HG03097 (cell line): ENCODE data around the gene PNMA8C.

Experiments used
- ATAC-seq: cut with Tn5 transposase; IDR thresholded peaks from one replicate; pipeline ENCODE4 v1.9.1; 2021; ENCODE audit not compliant: unreplicated experiment, low FRiP score

The PNMA8C gene

DNA sequence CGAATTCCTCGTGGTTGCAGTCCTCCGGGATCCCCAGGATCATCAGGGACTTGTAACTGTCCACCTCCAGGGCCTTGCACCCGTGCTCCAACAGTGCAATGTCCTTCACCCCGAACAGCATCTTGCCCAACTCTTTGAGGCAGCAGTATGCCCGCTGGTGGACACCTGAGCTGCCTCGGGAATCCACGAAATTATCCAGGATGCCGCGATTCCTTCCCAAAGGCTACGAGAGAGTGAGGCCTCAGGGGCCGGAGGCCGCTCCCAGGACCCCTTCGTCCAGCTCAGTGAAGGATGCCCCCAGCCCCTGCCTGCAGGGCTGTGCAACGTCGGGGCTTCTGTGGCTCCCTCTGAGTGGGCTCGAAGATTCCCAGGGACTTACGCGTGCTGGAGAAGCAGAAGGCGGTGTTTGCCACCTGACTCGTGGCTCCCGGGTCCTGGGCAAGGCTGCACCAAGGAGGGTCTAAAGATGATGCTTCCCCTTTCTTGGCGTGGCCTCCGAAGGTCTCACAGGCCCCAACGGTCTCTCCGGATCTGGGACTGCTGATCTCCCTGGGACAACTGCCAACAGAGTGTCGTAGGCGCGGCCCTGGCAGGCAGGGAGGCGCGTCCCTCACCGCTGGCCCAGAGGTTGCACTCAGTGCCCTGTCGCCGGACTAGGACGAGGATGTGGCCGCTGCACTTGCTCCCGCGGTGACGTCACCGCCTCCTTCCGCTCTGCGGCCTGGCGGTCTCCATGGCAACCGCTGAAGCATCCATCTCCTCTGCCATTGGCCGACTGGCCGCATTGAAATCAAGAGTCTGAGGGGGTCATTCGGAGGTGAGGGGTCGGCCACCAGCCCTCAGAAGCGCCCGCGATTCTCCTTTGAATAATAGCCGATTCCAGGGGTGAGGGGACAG lies at the start of gene PNMA8C:
Gene PNMA8C, minus strand, starts transcription at position 698 of the 897 bp plus-strand sequence. Its CDS starts 577 bp downstream, at position 121.
- no peak for ATAC-seq

DNA sequence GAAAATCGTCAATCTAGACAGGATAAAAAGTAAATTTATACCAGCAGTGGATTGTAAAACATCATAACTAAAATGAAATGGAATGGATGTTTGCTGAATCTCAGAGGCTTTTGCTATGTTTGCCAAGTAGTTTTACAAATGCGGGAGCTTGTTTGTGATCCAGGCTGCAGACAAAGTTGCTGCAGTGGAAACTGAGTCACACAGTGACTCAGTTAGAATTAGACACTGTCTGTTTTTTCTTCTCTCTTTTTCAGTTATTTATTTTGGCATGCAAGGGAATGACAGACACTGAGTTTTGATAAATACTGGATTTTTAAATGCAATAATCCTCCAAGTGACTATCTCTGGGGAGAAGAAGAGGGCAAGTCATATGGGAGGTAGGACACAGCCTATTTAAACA lies 47.2 kb upstream of the PNMA8C start:
- no peak for ATAC-seq

DNA sequence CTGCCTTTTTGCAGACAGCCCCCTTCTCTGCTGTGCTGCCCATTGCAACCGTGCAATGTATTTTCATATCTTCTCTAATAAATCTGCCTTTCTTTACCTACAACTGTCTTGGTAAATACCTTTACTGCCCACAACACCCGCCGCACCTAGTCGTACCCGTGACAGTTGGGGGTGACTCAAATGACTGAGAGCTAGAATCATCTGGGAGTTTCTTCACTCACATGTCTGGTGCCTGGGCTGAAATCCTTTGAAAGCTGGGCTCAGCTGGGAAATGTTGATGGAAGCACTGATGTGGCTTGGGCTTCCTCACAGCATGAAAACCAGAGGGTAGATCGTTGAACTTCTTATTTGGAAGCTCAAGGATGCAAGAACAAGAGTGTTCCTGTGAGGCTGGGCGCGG lies 45.5 kb upstream of the PNMA8C start:
- no peak for ATAC-seq

DNA sequence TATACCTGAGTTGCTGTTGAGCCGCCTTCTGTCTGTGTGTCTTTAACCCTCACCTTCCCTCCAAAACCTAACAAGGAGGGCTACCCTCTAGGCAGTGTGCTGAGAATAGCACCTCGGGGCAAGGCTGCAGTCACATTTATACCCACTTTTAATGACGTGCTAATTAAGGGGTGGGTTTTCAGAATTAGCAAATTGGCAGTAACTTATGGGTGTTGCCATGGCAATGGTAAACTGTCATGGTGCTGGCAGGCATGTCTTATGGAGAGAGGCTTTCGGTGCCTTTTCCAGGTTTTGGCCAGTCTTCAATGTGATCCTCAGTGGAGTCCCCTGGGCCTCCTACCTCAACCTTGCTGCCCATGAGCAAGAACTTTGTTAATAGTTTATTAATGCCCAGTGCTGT lies 43.9 kb upstream of the PNMA8C start:
- ATAC-seq, result no peak

DNA sequence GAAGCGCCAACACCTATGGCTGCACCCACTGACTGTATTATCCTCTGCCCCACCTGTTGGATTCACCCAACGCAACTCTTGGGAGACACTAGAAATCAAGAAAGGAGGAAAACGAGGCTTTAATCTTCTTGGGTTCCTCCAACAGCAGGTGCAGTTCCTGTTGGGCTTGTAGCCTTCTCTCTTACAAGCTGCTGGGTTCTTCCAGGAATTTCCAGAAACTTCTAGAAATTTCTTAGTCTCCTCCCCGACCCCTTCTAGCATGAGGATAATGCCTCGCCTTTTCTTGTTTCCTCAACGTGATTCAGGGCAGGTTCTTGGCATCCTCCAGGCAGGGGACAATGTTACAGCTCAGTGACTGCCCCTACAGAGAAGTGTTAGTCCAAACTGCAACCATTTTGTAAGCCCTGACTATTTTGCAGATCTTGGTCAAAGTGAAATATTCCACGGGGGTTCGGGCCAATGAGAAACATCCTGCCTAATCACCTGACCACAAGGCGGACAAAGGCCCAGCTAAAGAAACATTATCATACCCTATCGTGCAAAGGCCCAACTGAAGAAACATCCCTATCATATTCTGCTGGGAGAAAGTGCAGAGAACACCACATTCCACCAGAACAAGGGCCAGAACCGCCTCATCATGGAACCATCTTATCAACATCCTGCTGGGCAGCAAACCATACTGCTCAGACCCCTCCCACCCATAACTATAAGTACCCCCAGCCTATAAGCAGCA lies 43.2 kb upstream of the PNMA8C start:
- ATAC-seq, result no peak

DNA sequence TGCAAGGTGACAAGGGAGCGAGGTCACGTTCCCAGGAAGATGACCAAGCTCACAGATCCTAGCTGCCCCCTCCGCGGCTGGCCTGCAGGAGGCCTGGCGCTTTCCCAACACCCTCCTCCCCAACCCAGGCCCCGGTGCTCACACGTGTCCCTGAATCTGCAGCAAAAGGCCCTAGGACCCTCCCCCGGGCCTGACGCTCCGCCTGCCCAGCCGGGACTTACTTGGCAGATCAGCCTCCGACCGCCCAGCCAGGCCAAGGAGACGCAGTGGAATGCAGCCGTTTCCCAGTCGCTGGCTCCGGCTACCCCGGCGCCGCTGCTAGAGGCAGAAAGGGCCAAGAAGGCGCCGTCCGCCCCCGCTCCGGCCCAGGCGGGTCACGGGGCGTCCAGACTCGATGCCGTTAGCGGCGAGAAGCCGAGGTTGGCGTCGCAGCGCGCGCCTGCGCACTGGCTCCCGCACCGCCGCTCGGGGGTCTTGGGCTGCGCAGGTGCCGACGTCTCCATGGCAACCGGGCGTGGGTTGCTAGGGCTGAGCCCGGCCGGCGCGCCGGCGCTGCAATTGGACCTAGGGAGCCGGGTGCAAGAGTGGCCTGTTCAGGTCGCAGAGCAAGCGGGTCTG lies 42.5 kb upstream of the PNMA8C start, which contains the start of gene PNMA8A:
Gene PNMA8A, minus strand, starts transcription at position 448 of the 618 bp plus-strand sequence. CDS start 528 bp downstream, outside the sequence.
- ATAC-seq, result no peak

DNA sequence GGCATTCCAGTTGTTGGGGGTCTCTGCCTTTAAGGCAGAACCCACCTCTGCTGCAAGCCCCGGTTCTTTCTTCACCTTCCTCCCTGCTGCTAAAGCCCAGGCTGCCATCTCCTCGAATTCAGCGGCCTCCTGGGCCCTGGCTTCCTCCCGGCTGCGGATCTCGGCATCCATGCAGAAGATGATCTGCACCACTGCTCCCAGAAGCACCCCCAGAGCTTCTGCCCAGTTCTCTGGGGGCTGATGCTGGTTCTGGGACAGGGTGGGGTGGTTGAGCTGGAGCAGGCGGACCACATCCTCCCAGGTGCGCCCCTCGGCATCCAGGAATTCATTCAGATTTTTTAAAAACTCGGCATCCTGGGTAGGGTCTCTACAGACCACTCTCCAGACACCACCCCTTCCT lies 41.6 kb upstream of the PNMA8C start:
- ATAC-seq, result no peak

DNA sequence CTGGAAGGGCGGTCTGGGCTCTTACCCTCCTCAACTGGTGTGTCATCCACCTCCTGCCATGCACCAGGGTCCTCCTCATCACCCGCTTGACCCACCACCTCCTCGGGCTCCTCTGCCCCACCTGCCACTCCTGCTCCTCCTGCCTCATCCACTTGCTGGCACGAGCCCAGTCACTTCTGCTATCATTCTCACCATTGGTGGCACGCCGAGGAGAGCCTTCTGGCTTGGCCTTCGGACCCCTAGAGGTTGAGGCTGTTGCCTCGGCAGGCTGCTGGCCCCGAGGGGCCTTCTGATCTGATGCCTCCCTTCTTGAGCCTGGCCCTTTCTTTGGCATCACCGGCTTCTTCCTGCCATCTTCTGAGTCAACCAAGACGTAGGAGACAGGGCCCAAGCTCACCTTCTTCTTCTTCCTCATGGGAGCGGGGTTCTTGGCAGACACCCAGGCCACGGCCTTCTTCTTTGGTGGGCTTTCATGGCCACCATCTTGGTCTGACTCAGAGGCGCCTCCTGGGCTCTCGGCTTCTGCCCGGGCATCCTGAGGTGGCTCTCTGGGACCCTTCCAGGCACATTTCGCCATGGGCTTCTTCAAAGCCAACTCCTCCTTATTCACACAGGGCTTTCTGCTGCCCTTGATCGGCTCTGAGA lies 40.9 kb upstream of the PNMA8C start:
- ATAC-seq, result no peak

DNA sequence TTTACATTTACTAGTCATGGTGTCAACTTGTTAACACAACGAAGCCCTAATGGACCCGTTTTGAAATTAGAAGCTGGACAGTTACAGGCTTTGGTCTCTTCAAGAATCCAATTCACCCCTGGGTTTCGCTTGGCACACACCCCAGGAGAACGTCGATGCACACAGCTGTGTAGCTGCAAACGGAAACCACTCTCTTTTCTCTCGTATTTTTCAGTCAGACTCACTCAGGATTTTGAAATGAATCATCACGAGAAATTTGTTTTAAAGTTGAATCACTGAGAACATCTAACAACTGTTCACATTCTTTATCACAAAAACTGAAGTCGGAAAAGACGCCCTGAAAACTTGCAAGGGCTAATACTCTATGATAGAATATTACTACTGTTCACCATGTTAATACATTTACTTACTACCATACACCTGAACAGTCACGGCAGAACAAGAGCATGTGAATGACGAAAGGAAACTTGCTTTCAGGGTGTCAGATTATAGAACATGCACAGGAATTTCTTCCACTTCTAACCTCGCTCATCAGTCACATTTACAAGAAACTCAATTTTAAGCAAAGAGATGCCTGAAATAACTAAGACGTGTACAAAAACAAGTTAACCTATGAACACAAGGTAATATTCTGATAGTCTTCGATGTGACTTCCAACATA lies 37.9 kb upstream of the PNMA8C start:
- no peak for ATAC-seq

DNA sequence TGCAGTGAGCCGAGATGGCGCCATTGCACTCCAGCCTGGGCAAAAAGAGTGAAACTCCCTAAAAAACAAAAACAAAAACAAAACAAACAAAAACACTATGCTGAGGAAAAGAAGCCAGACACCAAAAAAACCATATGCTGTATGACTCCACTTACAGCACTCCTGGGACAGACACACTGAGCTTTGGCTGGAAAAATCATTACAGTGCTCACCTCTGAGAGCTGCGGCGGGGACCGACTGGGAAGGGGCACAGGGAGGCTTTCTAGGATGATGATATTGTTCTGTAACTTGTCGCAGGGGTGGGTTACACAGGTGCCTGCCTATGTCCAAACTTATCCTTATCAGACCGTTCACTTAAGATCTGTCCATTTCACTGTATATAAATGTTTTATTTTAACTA lies 34.8 kb upstream of the PNMA8C start:
- ATAC-seq, result no peak

DNA sequence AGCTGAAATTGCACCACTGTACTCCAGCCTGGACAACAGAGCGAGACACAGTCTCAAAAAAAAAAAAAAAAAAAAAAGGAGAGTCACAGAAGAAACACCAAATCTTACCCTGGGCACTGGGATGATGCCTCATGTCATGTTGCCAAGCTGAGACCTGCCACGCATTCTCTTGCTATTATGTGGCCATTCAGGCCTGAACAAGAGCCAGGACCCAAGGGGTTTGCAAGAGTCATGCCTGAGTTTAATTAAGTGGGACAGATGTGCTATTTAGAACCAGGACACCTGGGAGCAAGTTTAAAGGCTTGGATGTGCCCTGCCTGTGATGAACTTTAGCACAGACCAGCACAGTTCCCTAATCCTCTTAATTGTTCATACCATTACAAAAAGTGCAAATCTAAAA lies 32.8 kb upstream of the PNMA8C start:
- no peak for ATAC-seq

DNA sequence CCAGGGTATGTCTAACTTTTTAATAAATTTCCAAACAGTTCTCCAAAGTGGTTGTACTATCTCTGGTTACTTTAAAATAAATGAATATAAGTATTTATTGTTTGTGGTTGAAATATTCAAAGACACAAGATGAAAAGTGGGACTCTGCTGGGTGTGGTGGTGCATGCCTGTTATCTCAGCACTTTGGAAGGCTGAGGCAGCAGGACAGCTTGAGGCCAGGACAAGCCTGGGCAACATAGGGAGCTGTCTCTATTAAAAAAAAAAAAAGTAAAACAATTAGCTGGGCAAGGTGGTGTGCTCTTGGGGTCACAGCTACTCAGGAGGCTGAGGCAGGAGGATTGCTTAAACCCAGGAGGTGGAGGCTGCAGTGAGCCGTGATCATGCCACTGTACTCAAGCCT lies 32.2 kb upstream of the PNMA8C start:
- no peak for ATAC-seq

DNA sequence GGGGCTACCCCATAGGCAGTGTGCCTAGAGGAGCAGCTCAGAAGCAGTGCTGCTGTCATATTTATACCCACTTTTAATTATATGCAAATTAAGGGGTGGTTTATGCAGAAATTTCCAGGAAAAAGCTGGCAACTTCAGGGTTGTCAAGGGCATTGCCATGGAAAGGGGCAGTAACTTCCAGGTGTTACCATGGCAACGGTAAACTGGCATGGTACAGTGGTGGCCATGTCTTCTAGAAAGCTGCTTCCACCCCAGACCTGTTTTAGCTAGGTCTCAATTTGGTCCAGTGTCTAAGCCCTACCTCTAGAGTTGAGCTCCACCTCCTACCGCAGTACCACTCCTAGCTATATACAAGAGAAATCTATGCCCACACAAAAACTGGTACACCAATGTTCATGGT lies 31.3 kb upstream of the PNMA8C start:
- no peak for ATAC-seq

DNA sequence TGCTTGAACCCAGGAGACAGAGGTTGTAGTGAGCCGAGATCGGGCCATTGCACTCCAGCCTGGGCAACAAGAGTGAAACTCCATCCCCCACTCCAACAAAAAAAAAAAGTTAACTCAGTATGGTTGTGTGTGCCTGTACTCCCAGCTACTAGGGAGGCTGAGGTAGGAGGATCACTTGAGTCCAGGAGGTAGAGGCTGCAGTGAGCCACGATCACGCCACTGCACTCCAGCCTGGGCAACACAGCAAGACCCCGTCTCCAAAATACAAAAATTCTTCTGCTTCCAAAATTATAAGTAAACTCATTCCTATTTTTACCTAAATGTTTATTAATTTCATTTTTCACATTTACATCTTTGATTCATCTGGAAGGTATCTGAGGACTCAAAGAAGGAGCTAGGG lies 28.2 kb upstream of the PNMA8C start:
- no peak for ATAC-seq

DNA sequence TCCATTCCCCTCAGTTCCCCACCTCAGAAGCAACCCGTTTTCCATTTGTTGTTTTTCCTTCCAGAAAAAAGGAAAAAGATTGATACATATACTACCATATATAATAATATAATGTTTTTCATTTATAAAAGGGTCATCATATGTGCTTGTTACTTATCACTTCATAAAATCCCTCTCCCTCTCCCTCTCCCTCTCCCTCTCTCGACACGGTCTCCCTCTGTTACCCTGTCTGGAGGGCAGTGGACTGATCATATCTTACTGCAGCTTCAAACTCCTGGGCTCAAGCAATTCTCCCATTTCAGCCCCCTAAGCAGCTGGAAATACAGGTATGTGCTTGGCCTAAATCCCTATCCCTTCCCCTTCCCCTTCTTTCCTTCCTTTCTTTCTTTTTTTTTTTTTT lies 25.5 kb upstream of the PNMA8C start:
- ATAC-seq, result no peak

DNA sequence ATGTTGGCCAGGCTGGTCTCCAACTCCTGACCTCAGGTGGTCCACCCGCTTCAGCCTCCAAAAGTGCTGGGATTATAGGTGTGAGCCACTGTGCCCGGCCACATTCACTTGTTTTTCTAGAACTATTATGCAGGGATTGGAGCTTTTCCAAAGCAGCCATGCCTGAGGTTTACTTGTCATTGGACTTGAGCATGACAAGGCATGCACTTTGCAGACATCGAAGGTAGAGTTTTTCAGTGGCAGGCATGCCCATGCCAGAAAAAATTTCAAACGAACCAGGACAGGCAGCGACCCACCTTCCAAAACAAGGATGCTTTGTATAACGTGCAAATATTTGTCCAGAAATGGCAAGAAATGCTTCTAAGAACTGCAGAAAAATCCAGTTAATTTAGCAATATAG lies 24.9 kb upstream of the PNMA8C start:
- ATAC-seq, result no peak

DNA sequence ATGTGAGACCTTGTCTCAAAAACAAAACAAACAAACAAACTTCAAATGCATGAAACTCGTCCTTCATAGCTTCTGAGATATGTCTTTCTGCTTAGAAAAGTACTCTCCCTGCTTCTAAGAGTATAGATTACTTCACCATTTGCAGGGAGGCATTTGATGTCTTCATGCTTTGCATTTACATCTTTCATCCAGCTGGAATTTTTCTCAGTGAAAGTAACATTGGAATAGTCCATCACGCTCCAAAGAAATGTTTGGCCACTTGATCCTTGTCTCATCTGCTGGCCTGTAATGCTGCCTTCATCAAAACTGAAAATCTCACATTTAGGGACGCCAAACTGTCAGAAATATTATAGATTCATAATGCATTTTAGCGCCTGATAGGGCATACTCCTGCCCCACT lies 23.4 kb upstream of the PNMA8C start:
- no peak for ATAC-seq

DNA sequence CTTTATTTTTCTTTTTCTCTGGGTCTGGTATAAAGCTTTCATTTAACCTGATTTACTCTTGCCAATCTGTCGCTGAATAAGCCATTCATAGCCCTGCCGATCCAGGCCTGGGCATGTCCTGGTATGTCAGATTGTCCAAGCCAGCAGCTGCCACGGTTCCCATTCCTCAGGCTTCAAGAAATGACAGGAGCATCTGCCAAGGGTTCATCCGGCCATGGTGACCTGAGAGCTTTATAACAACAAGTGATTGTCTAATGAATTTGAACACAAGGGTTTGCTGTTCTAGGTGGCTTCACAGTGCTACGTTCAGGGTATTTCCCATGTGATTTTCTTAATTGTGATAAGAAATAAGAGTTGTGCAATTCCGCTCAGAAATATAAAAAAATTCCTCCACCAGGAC lies 22.6 kb upstream of the PNMA8C start:
- no peak for ATAC-seq

DNA sequence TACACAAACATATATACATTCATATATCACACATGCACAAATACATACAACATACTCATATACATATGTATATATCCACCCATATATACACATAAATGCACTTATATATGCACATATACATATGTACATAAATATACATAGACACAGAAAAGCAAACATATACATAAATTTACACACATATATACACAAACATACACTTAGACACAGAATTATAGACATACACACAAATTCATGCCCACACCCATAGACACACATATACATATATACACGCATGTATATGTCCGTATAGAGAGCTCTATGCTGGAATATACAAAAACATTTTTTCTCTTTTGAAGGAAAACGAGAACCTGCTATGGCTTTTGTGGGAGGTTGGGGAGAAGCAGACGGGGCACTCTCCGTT lies 22.0 kb upstream of the PNMA8C start:
- ATAC-seq, result no peak

DNA sequence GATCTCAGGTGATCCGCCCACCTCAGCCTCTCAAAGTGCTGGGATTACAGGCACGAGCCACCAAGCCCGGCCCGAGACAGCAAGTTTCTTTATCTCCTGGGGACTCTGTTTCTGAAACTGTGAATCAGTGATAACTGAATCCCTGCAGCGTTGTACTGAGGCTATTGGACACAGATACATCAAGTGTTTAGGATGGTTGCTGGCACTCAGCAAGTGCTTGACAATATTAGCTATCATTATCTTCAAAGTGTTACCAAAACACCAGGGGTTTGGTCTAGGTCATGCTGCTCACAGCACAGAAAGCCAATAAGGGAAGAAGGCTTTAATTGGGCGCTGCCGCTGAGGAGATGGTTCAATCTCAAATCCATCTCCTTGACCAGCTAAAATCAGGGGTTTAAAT lies 20.5 kb upstream of the PNMA8C start:
- ATAC-seq, result no peak
